Mesenchymal stem cell (in vitro differentiated cells and primary cell): ENCODE data around the gene ZGRF1.

Experiments used
- DNase-seq: peaks from one replicate; pipeline ENCODE4 v3.0.0-alpha.2; 2013
- H2AFZ ChIP-seq: one replicate; pipeline ENCODE4 v1.6.1; 2013; ENCODE audit warnings: low read depth, mild to moderate bottlenecking, control low read depth, inconsistent platforms, low read length, moderate library complexity
- H2AK5ac ChIP-seq: 2 replicates; pipeline ENCODE4 v1.6.1; 2013; ENCODE audit warnings: low read length, moderate library complexity, mild to moderate bottlenecking, inconsistent platforms; ENCODE audit not compliant: severe bottlenecking
- H2BK120ac ChIP-seq: one replicate; pipeline ENCODE4 v1.6.1; 2013; ENCODE audit warnings: low read depth, mild to moderate bottlenecking, inconsistent platforms, low read length, moderate library complexity
- H2BK12ac ChIP-seq, 2 experiments: one replicate each; pipeline ENCODE4 v1.6.1; 2013; ENCODE audit warnings: inconsistent platforms in 2 of 2, low read length in 2 of 2, mild to moderate bottlenecking in 2 of 2, moderate library complexity in 2 of 2, control low read depth in 1 of 2
- H2BK15ac ChIP-seq: one replicate; pipeline ENCODE4 v1.6.1; 2013; ENCODE audit warnings: mild to moderate bottlenecking, low read depth, inconsistent platforms; ENCODE audit not compliant: poor library complexity, severe bottlenecking
- H2BK5ac ChIP-seq: 2 replicates; pipeline ENCODE4 v1.6.1; 2013; ENCODE audit warnings: low read depth, mild to moderate bottlenecking, low read length, control low read depth, inconsistent platforms; ENCODE audit not compliant: poor library complexity, severe bottlenecking
- H3K14ac ChIP-seq, 2 experiments: one replicate each; pipeline ENCODE4 v1.6.1; 2013; ENCODE audit warnings: inconsistent platforms in 2 of 2, low read length in 2 of 2, control low read depth in 1 of 2, mild to moderate bottlenecking in 1 of 2, moderate library complexity in 1 of 2
- H3K18ac ChIP-seq, 2 experiments: one replicate each; pipeline ENCODE4 v1.6.1; 2013; ENCODE audit warnings: inconsistent platforms in 2 of 2, low read length in 2 of 2, control low read depth in 1 of 2, low read depth in 1 of 2, mild to moderate bottlenecking in 1 of 2
- H3K23ac ChIP-seq, 2 experiments: one replicate each; pipeline ENCODE4 v1.6.1; 2013; ENCODE audit warnings: inconsistent platforms in 2 of 2, low read length in 2 of 2, mild to moderate bottlenecking in 2 of 2, moderate library complexity in 2 of 2, control low read depth in 1 of 2
- H3K27ac ChIP-seq: 2 replicates; pipeline ENCODE4 v1.5.1; 2013; ENCODE audit warnings: mild to moderate bottlenecking, moderate library complexity, low read length, control low read depth, inconsistent platforms; ENCODE audit not compliant: poor library complexity, severe bottlenecking
- H3K27me3 ChIP-seq, 2 experiments: 2 replicates each; pipeline versions ENCODE4 v1.6.1 to v1.7.0; 2013; ENCODE audit warnings: low read length in 2 of 2, mild to moderate bottlenecking in 2 of 2, moderate library complexity in 2 of 2, control low read depth in 1 of 2, inconsistent platforms in 1 of 2; ENCODE audit not compliant: control insufficient read depth in 1 of 2, insufficient read depth in 1 of 2
- H3K36me3 ChIP-seq, 2 experiments: 2 replicates each; pipeline versions ENCODE4 v1.6.1 to v1.7.0; 2013; ENCODE audit warnings: low read length in 2 of 2, control low read depth in 1 of 2, inconsistent platforms in 1 of 2, low read depth in 1 of 2, mild to moderate bottlenecking in 1 of 2; ENCODE audit not compliant: insufficient read depth in 2 of 2, control insufficient read depth in 1 of 2
- H3K4ac ChIP-seq, 2 experiments: one replicate each; pipeline ENCODE4 v1.6.1; 2013; ENCODE audit warnings: inconsistent platforms in 2 of 2, low read length in 2 of 2, mild to moderate bottlenecking in 2 of 2, moderate library complexity in 2 of 2, control low read depth in 1 of 2, low read depth in 1 of 2
- H3K4me1 ChIP-seq: 2 replicates; pipeline ENCODE4 v1.6.1; 2013; ENCODE audit warnings: low read depth, low read length, control low read depth; ENCODE audit not compliant: control insufficient read depth, insufficient read depth
- H3K4me2 ChIP-seq: 2 replicates; pipeline ENCODE4 v1.6.1; 2013; ENCODE audit warnings: low read length, mild to moderate bottlenecking, inconsistent platforms; ENCODE audit not compliant: poor library complexity, severe bottlenecking
- H3K4me3 ChIP-seq, 2 experiments: 2 replicates each; pipeline versions ENCODE4 v1.5.1 to v1.7.0; 2013; ENCODE audit warnings: low read length in 2 of 2, mild to moderate bottlenecking in 2 of 2, control low read depth in 1 of 2, low read depth in 1 of 2; ENCODE audit not compliant: insufficient read depth in 1 of 2
- H3K79me1 ChIP-seq: replicated peaks from 2 replicates; pipeline ENCODE4 v1.6.1; 2013; ENCODE audit warnings: mild to moderate bottlenecking, control low read depth, low read length, inconsistent platforms; ENCODE audit not compliant: poor library complexity, severe bottlenecking
- H3K9ac ChIP-seq: 2 replicates; pipeline ENCODE4 v1.7.0; 2013; ENCODE audit warnings: mild to moderate bottlenecking, low read length, moderate library complexity
- H3K9me3 ChIP-seq: 2 replicates; pipeline ENCODE4 v1.7.0; 2013; ENCODE audit warnings: mild to moderate bottlenecking, low read length; ENCODE audit not compliant: control insufficient read depth
- H4K8ac ChIP-seq: one replicate; pipeline ENCODE4 v1.6.1; 2013; ENCODE audit warnings: inconsistent platforms, mild to moderate bottlenecking, low read length, moderate library complexity
- H4K91ac ChIP-seq: one replicate; pipeline ENCODE4 v1.6.1; 2013; ENCODE audit warnings: mild to moderate bottlenecking, low read length, inconsistent platforms
- WGBS: methylation state at CpG from one replicate; pipeline ENCODE4 v1.1.7; 2013; ENCODE audit warnings: mixed read lengths; 5-methylcytosine and 5-hydroxymethylcytosine counted together

Gene ZGRF1

DNA sequence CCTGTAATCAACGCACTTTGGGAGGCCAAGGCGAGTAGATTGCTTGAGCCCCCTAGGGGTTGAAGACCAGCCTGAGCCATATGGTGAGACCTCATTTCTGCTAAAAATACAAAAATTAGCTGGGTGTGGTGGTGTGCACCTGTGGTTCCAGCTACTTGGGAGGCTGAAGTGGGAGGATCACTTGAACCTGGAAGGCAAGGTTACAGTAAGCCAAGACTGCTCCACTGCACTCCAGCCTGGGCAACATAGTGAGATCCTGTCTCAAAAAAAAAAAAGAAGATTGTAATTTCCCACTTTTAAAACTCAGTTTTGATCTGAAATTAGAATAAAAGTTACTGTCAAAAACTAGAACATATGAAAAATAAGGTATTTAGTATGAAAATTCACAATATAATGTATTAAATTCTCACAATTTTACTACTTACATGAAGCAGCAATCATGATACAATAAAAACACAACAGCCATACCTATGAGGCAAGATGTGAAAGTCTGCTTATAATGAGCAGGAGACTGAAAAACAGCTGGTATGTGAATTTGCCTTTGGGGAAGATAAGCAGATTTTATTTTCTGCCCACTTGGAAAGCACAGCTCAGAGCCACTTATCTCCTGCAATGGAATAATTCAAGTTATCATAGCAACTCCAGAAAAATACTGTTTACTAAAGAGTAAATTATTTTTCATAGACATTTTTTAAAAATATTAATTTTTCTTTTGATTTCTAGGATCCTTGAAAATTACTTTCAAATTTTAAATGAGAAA, 50.6 kb downstream of the ZGRF1 start:
- DNase-seq = no peak
- H3K27me3 ChIP-seq = no peaks in the 10 kb centered on the region
- H3K4me2 ChIP-seq = no peak overlapping the region
- no peaks in the 10 kb centered on the region for H3K79me1 ChIP-seq
- H3K4ac ChIP-seq = no peak overlapping the region
- H3K36me3 ChIP-seq = peaks cover 2 to 12% of the 10 kb centered on the region in 2 experiments
- H3K9ac ChIP-seq = no peak overlapping the region
- WGBS = 100% methylated on average over 2 of the region's 2 CpGs
- no peak overlapping the region for H3K4me3 ChIP-seq
- H3K14ac ChIP-seq = no peak overlapping the region
- H2BK5ac ChIP-seq = no peak overlapping the region
- H3K4me1 ChIP-seq = no peaks in the 10 kb centered on the region
- H2BK15ac ChIP-seq = no peak overlapping the region
- H2AFZ ChIP-seq = no peak overlapping the region
- H3K23ac ChIP-seq = no peak overlapping the region
- no peak overlapping the region for H2BK120ac ChIP-seq
- no peak overlapping the region for H4K91ac ChIP-seq
- no peak overlapping the region for H3K27ac ChIP-seq
- no peak overlapping the region for H3K18ac ChIP-seq
- no peak overlapping the region for H4K8ac ChIP-seq
- H2BK12ac ChIP-seq = no peak overlapping the region
- no peak overlapping the region for H2AK5ac ChIP-seq
- H3K9me3 ChIP-seq = no peaks in the 10 kb centered on the region

DNA sequence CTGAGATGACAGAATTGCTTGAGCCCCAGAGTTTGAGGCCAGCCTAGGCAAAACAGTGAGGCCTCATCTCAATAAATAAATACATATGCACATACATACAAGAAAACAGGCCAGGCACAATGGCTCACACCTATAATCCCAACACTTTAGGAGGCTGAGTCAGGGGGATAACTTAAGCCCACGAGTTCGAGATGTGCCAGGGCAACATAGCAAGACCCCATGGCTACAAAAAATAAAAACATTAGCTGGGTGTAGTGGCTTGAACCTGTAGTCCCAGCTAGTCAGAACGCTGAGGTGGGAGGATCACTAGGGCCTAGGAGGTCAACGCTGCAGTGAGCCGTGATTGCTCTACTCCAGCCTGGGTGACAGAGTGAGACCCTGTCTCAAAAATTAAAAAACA, 69.2 kb downstream of the ZGRF1 start:
- no peak overlapping the region for H2BK120ac ChIP-seq
- H3K4me1 ChIP-seq = no peaks in the 10 kb centered on the region
- no peaks in the 10 kb centered on the region for H3K9me3 ChIP-seq
- H2BK12ac ChIP-seq = no peak overlapping the region
- H3K79me1 ChIP-seq = no peaks in the 10 kb centered on the region
- no peak overlapping the region for H3K9ac ChIP-seq
- no peak overlapping the region for H2AK5ac ChIP-seq
- H2BK5ac ChIP-seq = no peak overlapping the region
- peak overlapping the region; percentile 15 for H4K8ac ChIP-seq
- no peak overlapping the region for H2BK15ac ChIP-seq
- WGBS = 86% methylated on average over 5 of the region's 5 CpGs
- no peak overlapping the region for H3K4me2 ChIP-seq
- no peak overlapping the region for H3K4ac ChIP-seq
- DNase-seq = no peak
- no peak overlapping the region for H3K23ac ChIP-seq
- no peak overlapping the region for H3K27ac ChIP-seq
- H3K36me3 ChIP-seq = peaks cover 0 to 2% of the 10 kb centered on the region in 2 experiments
- no peak overlapping the region for H2AFZ ChIP-seq
- H3K14ac ChIP-seq = no peak overlapping the region
- no peaks in the 10 kb centered on the region for H3K27me3 ChIP-seq
- no peak overlapping the region for H4K91ac ChIP-seq
- H3K18ac ChIP-seq = no peak overlapping the region
- H3K4me3 ChIP-seq = no peak overlapping the region

DNA sequence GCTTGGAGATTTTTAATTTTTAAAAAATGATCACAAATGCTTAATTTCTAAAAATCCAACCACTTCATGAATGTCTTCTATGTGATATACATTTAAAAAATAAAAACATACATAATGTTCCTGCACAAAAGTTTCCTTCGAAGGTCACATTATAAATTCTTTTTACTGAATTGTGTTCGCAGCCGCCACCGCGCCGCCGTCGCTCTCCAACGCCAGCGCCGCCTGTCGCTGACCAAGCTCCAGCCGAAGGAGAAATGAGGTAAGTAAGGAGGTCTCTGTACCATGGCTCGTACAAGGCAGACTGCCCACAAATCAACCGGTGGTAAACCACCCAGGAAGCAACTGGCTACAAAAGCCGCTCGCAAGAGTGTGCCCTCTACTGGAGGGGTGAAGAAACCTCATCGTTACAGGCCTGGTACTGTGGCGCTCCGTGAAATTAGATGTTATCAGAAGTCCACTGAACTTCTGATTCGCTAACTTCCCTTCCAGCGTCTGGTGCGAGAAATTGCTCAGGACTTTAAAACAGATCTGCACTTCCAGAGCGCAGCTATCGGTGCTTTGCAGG, 71.9 kb downstream of the ZGRF1 start:
- H3K4ac ChIP-seq = no peak overlapping the region
- H4K8ac ChIP-seq = no peak overlapping the region
- H3K27ac ChIP-seq = no peak overlapping the region
- H2BK5ac ChIP-seq = no peak overlapping the region
- H3K4me2 ChIP-seq = no peak overlapping the region
- no peak overlapping the region for H3K23ac ChIP-seq
- H2BK12ac ChIP-seq = no peak overlapping the region
- no peaks in the 10 kb centered on the region for H3K4me1 ChIP-seq
- H3K9me3 ChIP-seq = no peaks in the 10 kb centered on the region
- H3K14ac ChIP-seq = no peak overlapping the region
- no peak overlapping the region for H2AK5ac ChIP-seq
- H4K91ac ChIP-seq = no peak overlapping the region
- H3K79me1 ChIP-seq = no peaks in the 10 kb centered on the region
- peaks cover 0 to 2% of the 10 kb centered on the region in 2 experiments for H3K36me3 ChIP-seq
- DNase-seq = no peak
- H3K18ac ChIP-seq = no peak overlapping the region
- no peaks in the 10 kb centered on the region for H3K27me3 ChIP-seq
- no peak overlapping the region for H3K4me3 ChIP-seq
- no peak overlapping the region for H2AFZ ChIP-seq
- WGBS = 97% methylated on average over 25 of the region's 25 CpGs
- no peak overlapping the region for H2BK120ac ChIP-seq
- no peak overlapping the region for H2BK15ac ChIP-seq
- H3K9ac ChIP-seq = no peak overlapping the region

DNA sequence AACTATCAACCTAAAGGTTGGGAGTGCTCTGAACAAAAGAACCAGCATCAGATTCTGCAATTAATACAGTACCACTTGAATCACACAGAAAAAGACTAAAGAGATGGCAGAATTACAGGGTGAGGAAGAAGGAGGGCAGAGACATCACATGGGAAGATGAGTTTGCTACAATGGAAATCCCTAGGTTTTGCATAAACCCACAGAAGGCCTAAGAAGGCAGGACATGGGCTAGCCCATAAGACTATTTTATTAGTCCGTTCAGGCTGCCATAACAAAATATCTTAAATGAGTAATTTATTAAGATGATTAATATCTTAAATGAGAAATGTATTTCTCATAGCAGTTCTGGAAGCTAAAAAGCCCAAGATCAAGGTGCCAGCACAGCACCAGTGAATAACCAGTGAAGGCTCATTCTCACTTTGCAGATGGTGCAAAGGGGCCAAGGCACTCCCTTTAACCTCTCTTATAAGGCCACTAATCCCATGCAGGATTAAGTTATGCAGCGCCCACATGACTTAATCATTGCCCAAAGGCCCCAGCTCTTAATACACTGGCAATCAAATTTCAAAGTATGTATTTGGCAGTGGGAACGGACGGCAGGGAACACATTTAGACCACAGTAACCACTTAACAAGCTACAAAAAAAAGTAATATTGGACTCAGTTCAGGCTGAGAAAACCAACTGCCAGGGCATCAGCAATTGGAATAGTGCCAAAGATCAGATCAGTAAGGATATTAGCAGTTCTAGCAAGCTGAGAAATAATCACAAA, 73.1 kb downstream of the ZGRF1 start:
- 95% methylated on average over 3 of the region's 4 CpGs for WGBS
- H3K9ac ChIP-seq = no peak overlapping the region
- H3K23ac ChIP-seq = no peak overlapping the region
- H2BK120ac ChIP-seq = no peak overlapping the region
- H4K8ac ChIP-seq = no peak overlapping the region
- no peak overlapping the region for H3K4me3 ChIP-seq
- no peaks in the 10 kb centered on the region for H3K4me1 ChIP-seq
- peaks cover 0 to 2% of the 10 kb centered on the region in 2 experiments for H3K36me3 ChIP-seq
- H2AFZ ChIP-seq = no peak overlapping the region
- no peak overlapping the region for H4K91ac ChIP-seq
- H2BK5ac ChIP-seq = no peak overlapping the region
- DNase-seq = no peak
- no peak overlapping the region for H2BK15ac ChIP-seq
- no peak overlapping the region for H3K14ac ChIP-seq
- H3K18ac ChIP-seq = no peak overlapping the region
- no peak overlapping the region for H3K27ac ChIP-seq
- no peaks in the 10 kb centered on the region for H3K79me1 ChIP-seq
- no peak overlapping the region for H2BK12ac ChIP-seq
- H3K4me2 ChIP-seq = no peak overlapping the region
- H3K9me3 ChIP-seq = no peaks in the 10 kb centered on the region
- H2AK5ac ChIP-seq = no peak overlapping the region
- H3K27me3 ChIP-seq = no peaks in the 10 kb centered on the region
- no peak overlapping the region for H3K4ac ChIP-seq
